Mammary epithelial cell (primary cell): ENCODE results near the gene SSX2IP.

Source experiments
- EZH2 ChIP-seq: IDR thresholded peaks from 2 replicates; pipeline ENCODE4 v1.6.1; 2012; ENCODE audit warnings: low read length, inconsistent platforms, borderline replicate concordance
- TF ChIP-seq, protein P1 (sequence below), 2 donors: IDR thresholded peaks in 1 of 2; conservative IDR thresholded peaks in 1 of 2; 2 replicates each; pipeline ENCODE4 v1.5.1; 2011 to 2012; ENCODE audit warnings: inconsistent platforms in 2 of 2, low read length in 2 of 2, mild to moderate bottlenecking in 2 of 2, control low read depth in 1 of 2, low read depth in 1 of 2; ENCODE audit not compliant: insufficient read depth in 1 of 2; ENCODE audit errors: extremely low read depth in 1 of 2

DNA sequence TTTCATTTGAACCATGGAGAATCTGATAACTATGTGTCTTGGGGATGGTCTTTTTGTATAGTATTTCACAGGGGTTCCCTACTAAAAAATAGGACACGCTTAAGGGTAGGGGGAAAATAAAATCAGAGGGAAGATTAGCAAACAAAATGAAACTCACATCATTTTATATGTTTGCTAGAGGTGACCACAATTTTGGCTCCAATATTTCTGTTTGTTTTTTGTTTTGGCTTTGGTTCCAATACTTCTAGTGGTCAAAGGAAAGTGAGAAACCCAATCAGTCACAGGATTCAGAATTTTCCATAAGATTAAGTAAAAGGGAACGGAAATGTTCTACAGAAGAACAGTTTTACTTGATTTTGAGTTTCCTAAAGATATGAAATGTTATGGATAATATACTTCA, 42.3 kb upstream of the SSX2IP start:
- no peak for TF ChIP-seq EZH2
- TF ChIP-seq, protein P1, sequence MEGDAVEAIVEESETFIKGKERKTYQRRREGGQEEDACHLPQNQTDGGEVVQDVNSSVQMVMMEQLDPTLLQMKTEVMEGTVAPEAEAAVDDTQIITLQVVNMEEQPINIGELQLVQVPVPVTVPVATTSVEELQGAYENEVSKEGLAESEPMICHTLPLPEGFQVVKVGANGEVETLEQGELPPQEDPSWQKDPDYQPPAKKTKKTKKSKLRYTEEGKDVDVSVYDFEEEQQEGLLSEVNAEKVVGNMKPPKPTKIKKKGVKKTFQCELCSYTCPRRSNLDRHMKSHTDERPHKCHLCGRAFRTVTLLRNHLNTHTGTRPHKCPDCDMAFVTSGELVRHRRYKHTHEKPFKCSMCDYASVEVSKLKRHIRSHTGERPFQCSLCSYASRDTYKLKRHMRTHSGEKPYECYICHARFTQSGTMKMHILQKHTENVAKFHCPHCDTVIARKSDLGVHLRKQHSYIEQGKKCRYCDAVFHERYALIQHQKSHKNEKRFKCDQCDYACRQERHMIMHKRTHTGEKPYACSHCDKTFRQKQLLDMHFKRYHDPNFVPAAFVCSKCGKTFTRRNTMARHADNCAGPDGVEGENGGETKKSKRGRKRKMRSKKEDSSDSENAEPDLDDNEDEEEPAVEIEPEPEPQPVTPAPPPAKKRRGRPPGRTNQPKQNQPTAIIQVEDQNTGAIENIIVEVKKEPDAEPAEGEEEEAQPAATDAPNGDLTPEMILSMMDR (conservative IDR thresholded peaks at IDR 0.05 in 1 of 2, IDR thresholded peaks at IDR 0.05 in 1 of 2; ENCODE audit: extremely low read depth in 1 of 2, insufficient read depth in 1 of 2, low read depth in 1 of 2, low read length in 2 of 2) = no peak
